Keratinocyte (primary cell): ENCODE measurements around the gene PNPLA2. TPM values are rescaled to one million over a fixed set of nuclear protein-coding genes. Genes with fewer than 3 reads are reported as not detected.

ENCODE experiments used
- DNase-seq: peaks from one replicate; pipeline ENCODE4 v3.0.0-alpha.2; 2011; ENCODE audit warnings: low read depth, missing footprints, low spot score
- FAIRE-seq: peaks from 2 replicates; lab custom pipeline; 2011; peaks lifted over from hg19 to GRCh38; lab: Jason Lieb, UNC
- H2AFZ ChIP-seq: 2 replicates; pipeline ENCODE4 v1.6.0; 2012; ENCODE audit warnings: low read length, control low read depth, inconsistent platforms; ENCODE audit not compliant: control insufficient read depth
- H3K27ac ChIP-seq: 2 replicates; pipeline ENCODE4 v1.5.1; 2011; ENCODE audit warnings: low read length; ENCODE audit not compliant: control insufficient read depth, insufficient read depth
- H3K27me3 ChIP-seq: 3 replicates; pipeline ENCODE4 v1.6.0; 2011; ENCODE audit warnings: low read length; ENCODE audit not compliant: control insufficient read depth, insufficient read depth; ENCODE audit errors: extremely low read depth
- H3K36me3 ChIP-seq, 2 experiments: 2 replicates in 1 of 2; 3 replicates in 1 of 2; pipeline ENCODE4 v1.5.1; 2011; ENCODE audit warnings: low read length in 2 of 2, mild to moderate bottlenecking in 1 of 2; ENCODE audit not compliant: control insufficient read depth in 2 of 2, insufficient read depth in 2 of 2; ENCODE audit errors: extremely low read depth in 1 of 2
- H3K4me1 ChIP-seq: 3 replicates; pipeline ENCODE4 v1.5.1; 2011; ENCODE audit warnings: low read length; ENCODE audit not compliant: control insufficient read depth, insufficient read depth; ENCODE audit errors: extremely low read depth
- H3K4me2 ChIP-seq: 3 replicates; pipeline ENCODE4 v1.6.0; 2011; ENCODE audit warnings: low read depth, low read length; ENCODE audit not compliant: control insufficient read depth, insufficient read depth; ENCODE audit errors: extremely low read depth
- H3K4me3 ChIP-seq, 3 experiments: fragments of 200-600 bp in 1 of 3; sonication (generic) in 1 of 3; 2 replicates in 2 of 3; 3 replicates in 1 of 3; pipeline ENCODE4 v1.5.1; 2011 to 2016; ENCODE audit warnings: low read length in 3 of 3, mild to moderate bottlenecking in 3 of 3, control low read depth in 2 of 3, inconsistent platforms in 1 of 3, low read depth in 1 of 3, mixed read lengths in 1 of 3, mixed run types in 1 of 3, moderate library complexity in 1 of 3; ENCODE audit not compliant: control insufficient read depth in 2 of 3, insufficient read depth in 2 of 3; ENCODE audit errors: extremely low read depth in 1 of 3
- H3K79me2 ChIP-seq: 2 replicates; pipeline ENCODE4 v1.6.0; 2012; ENCODE audit warnings: low read length; ENCODE audit not compliant: control insufficient read depth, insufficient read depth
- H3K9ac ChIP-seq: 3 replicates; pipeline ENCODE4 v1.6.0; 2011; ENCODE audit warnings: low read length; ENCODE audit not compliant: control insufficient read depth, insufficient read depth; ENCODE audit errors: extremely low read depth
- H3K9me1 ChIP-seq: 3 replicates; pipeline ENCODE4 v1.6.0; 2011; ENCODE audit warnings: low read length; ENCODE audit not compliant: control insufficient read depth, insufficient read depth; ENCODE audit errors: extremely low read depth
- H3K9me3 ChIP-seq: 2 replicates; pipeline ENCODE4 v1.5.1; 2012; ENCODE audit warnings: low read depth, low read length; ENCODE audit not compliant: control insufficient read depth
- H4K20me1 ChIP-seq: 3 replicates; pipeline ENCODE4 v1.6.0; 2011; ENCODE audit warnings: low read length; ENCODE audit not compliant: control insufficient read depth, insufficient read depth; ENCODE audit errors: extremely low read depth
- CTCF ChIP-seq, 3 experiments: IDR thresholded peaks in 1 of 3; conservative IDR thresholded peaks in 1 of 3; optimal IDR thresholded peaks in 1 of 3; 2 replicates in 2 of 3; 3 replicates in 1 of 3; pipeline versions ENCODE3 to v1.5.1; 2011; ENCODE audit warnings: low read length in 3 of 3, mild to moderate bottlenecking in 3 of 3, moderate library complexity in 2 of 3, control low read depth in 1 of 3, inconsistent platforms in 1 of 3; ENCODE audit not compliant: insufficient read depth in 2 of 3; ENCODE audit errors: extremely low read depth in 1 of 3
- EZH2 ChIP-seq: IDR thresholded peaks from one replicate; pipeline ENCODE4 v1.6.1; 2012; ENCODE audit warnings: inconsistent platforms, mild to moderate bottlenecking, low read length, moderate library complexity
- dilution Hi-C: fragments of 300-500 bp; cut with MboI; formaldehyde crosslinking; loops from one replicate; pipeline ENCODE4 v1.7.0; 2020; ENCODE audit warnings: low sequenced_read_pairs; ENCODE audit not compliant: extremely low pct_ligation_motif_present
- polyA plus RNA-seq, 5 experiments: library from polyadenylated mRNA; depleted of rRNA in 3 of 5; stranded (reverse) in 3 of 5; stranded (forward) in 1 of 5; unstranded in 1 of 5; fragments of >200 nt; gene quantifications; 1 replicate in 1 of 5; 2 replicates in 3 of 5; 3 replicates in 1 of 5; pipeline versions ENCODE4 v1.2.1 to v1.2.3, GENCODE V29; 2011 to 2012; ENCODE audit warnings: missing spikeins in 2 of 5, low read depth in 1 of 5, low replicate concordance in 1 of 5

The PNPLA2 gene
- polyA plus RNA-seq, 1 donor (not counting 4 experiments of a cell fraction or from before 2014, with no cell fraction given): 5.3 TPM

- peak within 1 kb of the TSS; percentile 37 for H2AFZ ChIP-seq
- H4K20me1 ChIP-seq: peaks cover 19% of the 10 kb centered on the region
- peaks cover 53% of the 10 kb centered on the region for H3K79me2 ChIP-seq
- dilution Hi-C loops: no loop called here
- H3K9me1 ChIP-seq: peaks cover 8% of the 10 kb centered on the region
- no peaks in the 10 kb centered on the region for H3K27me3 ChIP-seq
- TF ChIP-seq EZH2 (no peak), CTCF (optimal IDR thresholded peaks at IDR 0.05 in 1 of 3, IDR thresholded peaks at IDR 0.05 in 1 of 3, conservative IDR thresholded peaks at IDR 0.05 in 1 of 3; ENCODE audit: extremely low read depth in 1 of 3, insufficient read depth in 2 of 3, low read length in 3 of 3) (no peak)
- peaks cover 17 to 29% of the 10 kb centered on the region in 2 experiments for H3K36me3 ChIP-seq
- peak within 1 kb of the TSS; percentile 92 to 96 (median 95) for H3K4me3 ChIP-seq
- H3K27ac ChIP-seq: peak within 1 kb of the TSS; percentile 83
- H3K4me2 ChIP-seq: peak within 1 kb of the TSS; percentile 90
- H3K9me3 ChIP-seq: no peaks in the 10 kb centered on the region
- no peak for FAIRE-seq
- no peak for DNase-seq
- peaks cover 54% of the 10 kb centered on the region for H3K4me1 ChIP-seq
- peak within 1 kb of the TSS; percentile 90 for H3K9ac ChIP-seq
Measured at GRCh38 chr11:842370-843002, 23.8 kb downstream of the PNPLA2 start, which contains the start of the genes POLR2L and TSPAN4. Gene POLR2L, minus strand, starts transcription at chr11:842529. Its CDS starts 21 bp downstream, at chr11:842508. Gene TSPAN4, plus strand, starts transcription at chr11:842852. Its CDS starts 7,453 bp downstream, at chr11:850305.

- TF ChIP-seq CTCF (optimal IDR thresholded peaks at IDR 0.05 in 1 of 3, IDR thresholded peaks at IDR 0.05 in 1 of 3, conservative IDR thresholded peaks at IDR 0.05 in 1 of 3; ENCODE audit: extremely low read depth in 1 of 3, insufficient read depth in 2 of 3, low read length in 3 of 3) (no peak), EZH2 (no peak)
- H3K4me3 ChIP-seq: peak overlapping the region; percentile 92 to 96 (median 95)
- H4K20me1 ChIP-seq: peaks cover 19% of the 10 kb centered on the region
- no peak overlapping the region for H2AFZ ChIP-seq
- peaks cover 52% of the 10 kb centered on the region for H3K79me2 ChIP-seq
- FAIRE-seq (no peak), DNase-seq (no peak)
- dilution Hi-C loops: no loop called here
- H3K4me1 ChIP-seq: peaks cover 59% of the 10 kb centered on the region
- peaks cover 11 to 25% of the 10 kb centered on the region in 2 experiments for H3K36me3 ChIP-seq
- H3K9me3 ChIP-seq: no peaks in the 10 kb centered on the region
- peaks cover 8% of the 10 kb centered on the region for H3K9me1 ChIP-seq
- H3K27ac ChIP-seq: peak overlapping the region; percentile 74
- peak overlapping the region; percentile 90 for H3K4me2 ChIP-seq
- H3K27me3 ChIP-seq: no peaks in the 10 kb centered on the region
- H3K9ac ChIP-seq: peak overlapping the region; percentile 90
Measured at GRCh38 chr11:843086-843734, 24.5 kb downstream of the PNPLA2 start.
